Measurements from ENCODE around the gene CD52.

Gene CD52

DNA sequence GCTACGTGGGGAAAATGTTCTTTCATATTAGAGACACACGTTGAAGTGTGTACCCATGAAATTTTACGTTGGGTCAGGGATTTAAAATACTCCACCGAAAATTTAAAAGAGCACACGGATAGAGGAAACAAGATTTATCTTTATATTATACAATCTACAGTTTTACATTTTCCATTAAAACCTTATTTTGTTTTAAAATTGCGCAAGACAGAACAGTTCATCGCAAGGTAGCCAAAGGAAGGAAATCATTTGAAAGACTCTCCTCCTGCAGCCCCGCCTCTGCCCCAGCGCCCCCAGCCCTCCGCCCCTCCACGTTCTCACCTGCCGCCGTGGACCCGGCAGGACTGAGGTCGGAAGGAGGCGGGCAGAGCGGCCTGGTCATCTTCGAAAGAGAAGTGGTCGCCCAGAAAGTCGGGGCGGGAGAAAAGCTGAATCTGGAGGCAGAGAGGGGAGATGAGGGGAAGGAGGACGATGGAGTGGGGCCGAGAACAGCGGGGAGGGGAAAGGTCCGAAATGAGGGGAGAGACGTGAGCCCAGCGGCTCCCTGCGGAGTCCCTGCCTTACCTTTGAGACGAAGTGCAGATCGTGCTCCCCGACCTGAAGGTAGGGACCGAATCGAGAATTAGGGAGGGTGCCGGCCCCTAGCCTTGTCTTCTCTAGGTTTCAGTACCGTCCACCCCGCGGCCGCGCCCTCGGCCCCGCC, 18.2 kb downstream of the CD52 start:
- DNase-seq: peak; percentile 18

DNA sequence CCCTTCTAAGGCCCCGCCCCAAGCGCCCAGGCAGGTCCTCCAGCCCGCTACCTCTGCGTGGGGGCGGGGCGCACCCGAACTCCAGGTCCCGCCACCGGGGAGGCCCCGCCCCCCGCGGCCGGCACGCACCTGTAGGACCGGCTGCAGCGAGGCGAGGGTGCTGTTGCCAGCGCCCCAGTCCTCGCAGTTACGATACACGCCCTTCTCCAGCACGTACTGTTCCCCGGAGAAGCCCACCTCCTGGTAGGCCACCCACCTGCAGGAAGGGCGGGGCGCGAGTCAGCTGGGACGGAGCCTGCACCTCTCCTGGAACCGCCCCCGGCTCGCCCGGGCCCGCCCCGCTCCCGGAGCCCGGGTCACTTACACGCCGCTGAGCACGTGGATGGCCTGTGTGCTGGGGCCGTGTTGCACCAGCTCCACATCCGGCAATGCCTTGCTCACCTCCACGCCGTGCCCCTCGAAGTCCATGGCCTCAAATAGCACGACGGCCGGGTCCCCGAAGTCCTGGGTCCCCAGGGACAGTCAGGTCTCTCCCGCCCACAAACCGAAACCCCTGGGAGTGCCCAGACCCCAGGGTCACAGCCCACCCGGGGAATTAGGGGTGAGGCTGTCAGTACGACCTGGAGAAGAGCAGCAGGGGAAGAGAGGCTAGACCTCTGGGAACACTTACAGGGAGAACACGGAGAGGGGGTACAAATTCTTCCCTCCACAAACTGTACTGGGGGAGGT, 18.9 kb downstream of the CD52 start:
- DNase-seq: peak; percentile 13

GRCh38 chr1:26337206-26337535, 19.4 kb downstream of the CD52 start:
- no peak for DNase-seq

DNA sequence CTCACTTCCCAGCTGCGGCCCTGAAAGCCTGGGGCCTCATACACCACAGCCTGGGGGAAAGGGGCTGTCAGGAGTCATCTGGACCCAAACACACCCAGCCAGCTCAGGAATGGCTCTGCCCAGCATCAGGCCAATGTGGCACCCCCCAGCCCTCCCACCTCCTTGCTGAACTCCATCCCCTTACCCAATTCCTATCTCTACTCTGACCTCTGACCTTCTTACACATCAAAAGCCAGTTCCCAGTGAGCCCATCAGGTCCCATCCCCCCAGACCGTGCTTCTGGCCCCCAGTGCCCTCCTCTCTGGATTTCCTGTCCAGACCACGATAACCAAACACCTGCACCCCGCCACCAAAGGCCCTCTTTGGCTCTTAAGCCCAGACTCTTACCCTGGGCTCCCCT, 19.9 kb downstream of the CD52 start:
- DNase-seq: no peak

DNA sequence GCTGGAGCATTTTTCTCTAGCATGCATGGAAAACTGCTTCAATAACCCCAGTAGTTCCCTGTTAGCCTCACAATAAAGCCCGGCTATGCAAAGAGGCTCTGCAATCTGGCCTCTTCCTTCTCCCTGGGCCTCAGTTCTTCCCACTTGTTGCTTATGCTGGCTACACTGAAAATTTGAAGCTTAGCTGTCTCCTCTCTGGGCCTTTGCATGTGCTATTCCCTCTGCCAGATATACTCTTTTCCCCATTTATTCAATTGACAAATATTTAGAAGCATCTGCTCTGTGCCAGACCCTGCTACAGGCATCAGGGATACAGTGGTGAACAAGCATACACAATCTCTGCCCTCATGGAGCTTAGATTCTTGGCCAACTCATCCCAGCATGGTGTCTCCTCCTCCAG, 20.9 kb downstream of the CD52 start:
- no peak for DNase-seq

DNA sequence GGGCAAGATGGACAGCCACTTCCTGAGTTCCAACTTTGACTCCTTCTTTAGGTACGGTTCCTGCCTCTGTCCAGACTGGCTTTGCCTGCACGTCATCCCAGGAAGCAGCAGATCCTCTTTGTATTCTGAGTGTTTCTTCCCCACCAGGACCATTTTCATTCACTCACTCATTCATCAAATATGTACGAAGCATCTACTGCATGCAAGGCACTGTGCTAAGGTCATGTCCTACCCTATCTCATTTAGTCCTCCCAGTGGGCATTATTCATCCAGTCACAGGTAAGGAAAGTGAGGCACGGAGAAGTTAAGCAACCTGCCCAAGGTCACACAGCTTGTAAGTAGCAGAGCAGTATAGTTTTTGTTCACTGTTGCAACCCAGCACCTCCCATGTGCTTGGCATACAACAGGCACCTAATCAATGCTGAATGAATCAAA, 22.3 kb downstream of the CD52 start:
- no peak for DNase-seq

- DNase-seq: no peak
Observed at GRCh38 chr1:26344147-26344920, 26.6 kb downstream of the CD52 start.

GRCh38 chr1:26345718-26346117, 28.0 kb downstream of the CD52 start:
- DNase-seq: no peak

GRCh38 chr1:26346274-26347033, 28.7 kb downstream of the CD52 start:
- DNase-seq: no peak

GRCh38 chr1:26349188-26349876, 31.6 kb downstream of the CD52 start:
- DNase-seq: peak; percentile 49

DNA sequence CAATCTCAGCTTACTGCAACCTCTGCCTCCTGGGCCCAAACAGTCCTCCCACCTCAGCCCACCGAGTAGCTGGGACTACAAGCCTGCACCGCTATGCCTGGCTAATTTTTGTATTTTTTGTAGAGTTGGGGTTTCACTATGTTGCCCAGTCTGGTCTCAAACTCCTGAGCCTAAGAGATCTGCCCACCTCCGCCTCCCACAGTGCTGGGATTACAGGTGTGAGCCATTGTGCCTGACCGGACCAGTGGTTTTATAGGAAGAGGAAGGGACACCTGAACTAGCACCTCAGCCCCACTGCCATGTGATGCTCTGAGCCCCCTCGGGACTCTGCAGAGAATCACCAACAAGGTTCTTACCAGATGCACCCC, 32.1 kb downstream of the CD52 start:
- no peak for DNase-seq

- no peak for DNase-seq
Observed at GRCh38 chr1:26350343-26350700, 32.6 kb downstream of the CD52 start.

- no peak for DNase-seq
Observed at GRCh38 chr1:26350701-26351589, 33.2 kb downstream of the CD52 start.

GRCh38 chr1:26351590-26352337, 34.0 kb downstream of the CD52 start:
- no peak for DNase-seq

DNA sequence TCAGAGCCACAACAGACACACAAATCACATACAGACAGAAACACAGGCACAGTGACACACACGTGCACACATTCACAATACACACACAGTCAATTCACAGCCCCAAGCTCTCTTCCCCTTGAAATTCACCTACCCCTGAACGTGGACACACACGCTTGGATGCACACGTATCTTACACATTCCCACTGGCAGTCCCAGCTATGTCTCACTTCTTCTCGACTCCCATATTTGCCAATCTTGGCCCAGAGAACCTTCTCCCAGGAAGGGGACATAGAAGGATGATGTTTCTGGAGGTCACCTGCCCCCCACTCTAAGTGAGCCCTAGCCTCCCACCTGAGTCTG, 34.6 kb downstream of the CD52 start:
- DNase-seq: no peak

DNA sequence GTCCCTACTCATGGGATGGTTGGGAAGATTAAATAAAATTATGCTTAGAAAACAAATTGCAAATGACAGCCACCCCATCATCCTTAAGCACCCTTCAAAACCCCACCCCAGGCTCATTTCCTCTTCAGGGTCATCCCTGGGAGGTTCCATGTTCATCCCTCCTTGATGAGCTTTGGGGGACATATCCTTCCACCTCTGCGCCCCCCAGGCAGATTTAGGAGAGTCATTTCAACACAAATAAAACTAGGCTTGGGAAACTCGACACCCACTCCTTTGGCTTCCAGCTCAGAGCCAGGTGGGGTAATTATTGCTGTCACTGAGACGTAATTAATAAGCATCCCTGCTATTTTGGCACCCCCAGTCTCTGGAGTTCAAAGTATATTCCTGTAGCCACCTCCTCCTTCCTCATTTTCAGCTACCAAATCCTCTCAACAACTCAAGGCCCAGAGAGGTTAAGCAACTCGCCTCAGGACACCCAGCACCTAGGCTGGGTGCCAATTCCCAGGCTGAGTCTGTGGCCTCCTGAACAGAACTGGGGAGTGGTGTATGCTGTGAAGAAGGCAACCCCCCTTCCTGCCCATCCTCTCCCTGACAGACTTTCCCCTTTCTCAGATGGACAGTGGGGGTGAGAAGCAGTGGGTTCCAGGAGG, 35.6 kb downstream of the CD52 start:
- no peak for DNase-seq

DNA sequence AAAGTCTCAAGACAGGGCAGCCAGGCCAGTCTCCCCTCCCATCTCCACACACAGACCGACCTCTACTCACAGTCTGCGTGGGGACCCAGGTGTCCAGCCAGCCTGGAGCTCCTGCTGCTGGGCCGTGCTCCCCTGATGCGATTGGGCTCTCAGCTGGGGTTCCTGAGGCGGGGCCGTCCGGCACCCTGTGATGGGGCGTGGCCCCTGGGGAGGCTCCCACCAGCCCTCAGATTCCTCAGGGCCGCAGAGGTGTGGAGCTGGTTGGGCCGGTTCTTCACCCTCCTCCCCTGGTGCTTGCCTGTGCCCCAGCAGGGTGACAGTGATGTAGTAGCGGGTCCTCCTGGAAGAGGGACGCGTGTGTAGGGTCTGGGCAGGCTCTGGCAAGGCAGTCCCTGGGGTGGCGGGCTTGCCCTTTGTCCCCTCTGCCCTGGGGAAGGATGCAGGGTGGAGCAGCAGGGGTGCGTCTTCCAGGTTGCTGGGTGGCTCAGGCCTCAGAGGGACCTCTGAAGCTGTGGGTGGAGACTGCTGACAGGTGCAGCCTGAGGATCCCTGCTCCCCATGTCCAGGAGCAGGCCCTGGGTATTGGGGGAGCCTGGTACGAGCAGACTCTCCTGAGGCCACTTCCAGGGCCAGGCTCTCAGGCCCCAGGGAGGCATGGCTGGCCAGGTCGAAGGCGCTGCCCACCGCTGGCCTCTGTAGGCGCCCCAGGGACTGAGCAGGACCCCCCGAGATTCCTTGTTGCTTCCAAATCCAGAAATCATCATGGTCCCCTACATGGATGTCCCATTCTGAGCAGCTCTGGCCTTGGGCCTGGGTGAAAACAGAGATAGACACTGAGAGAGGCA, 36.4 kb downstream of the CD52 start, which contains the start of gene CRYBG2:
CRYBG2 (minus strand) TSS at position 155 of the 845 bp plus-strand sequence. CDS start 7,473 bp downstream, outside the sequence.
- DNase-seq: no peak

- DNase-seq: no peak
Observed at GRCh38 chr1:26354972-26355371, 37.2 kb downstream of the CD52 start.

- no peak for DNase-seq
Observed at GRCh38 chr1:26356106-26356505, 38.3 kb downstream of the CD52 start.
